D341Med (cell line): ENCODE data around the gene SPON2.
"Not testable (repeated sequence)": the region's sequence is repeated elsewhere in the genome, so short reads cannot be mapped to it uniquely, and the experiment has no call there.

Experiments
- DNase-seq: peaks from one replicate; pipeline ENCODE4 v3.0.0; 2012; ENCODE audit warnings: low spot score

SPON2 gene

GRCh38 chr4:1151541-1151940 lies 20.8 kb downstream of the SPON2 start:
- DNase-seq, result no peak

- DNase-seq, result no peak
Observed at GRCh38 chr4:1150875-1151274, 21.5 kb downstream of the SPON2 start.

- no peak for DNase-seq
Observed at GRCh38 chr4:1139860-1140259, 32.5 kb downstream of the SPON2 start.

GRCh38 chr4:1137850-1138249 lies 34.5 kb downstream of the SPON2 start:
- DNase-seq, result no peak

GRCh38 chr4:1137063-1137776 lies 35.2 kb downstream of the SPON2 start:
- DNase-seq, result no peak

- no peak for DNase-seq
Observed at GRCh38 chr4:1136048-1136447, 36.3 kb downstream of the SPON2 start.

GRCh38 chr4:1133033-1133432 lies 39.4 kb downstream of the SPON2 start:
- no peak for DNase-seq

- DNase-seq, result peak; percentile 85
Observed at GRCh38 chr4:1130316-1131186, 41.8 kb downstream of the SPON2 start.

- no peak for DNase-seq
Observed at GRCh38 chr4:1126506-1126905, 45.9 kb downstream of the SPON2 start.

- DNase-seq, result not testable (repeated sequence)
Observed at GRCh38 chr4:1125466-1125865, 46.9 kb downstream of the SPON2 start.

- DNase-seq, result no peak
Observed at GRCh38 chr4:1124818-1125217, 47.6 kb downstream of the SPON2 start.

- DNase-seq, result no peak
Observed at GRCh38 chr4:1122505-1122904, 49.9 kb downstream of the SPON2 start.
